Measurements from ENCODE around the gene PHLDB1. TPM values are rescaled to one million over a fixed set of nuclear protein-coding genes. Genes with fewer than 3 reads are reported as not detected.

PHLDB1 gene
- polyA plus RNA-seq, 4 donors, result 117 to 146 (median 122) TPM

GRCh38 chr11:118635642-118636041 is 28.2 kb downstream of the PHLDB1 start:
- DNase-seq (ENCODE audit: low read depth in 4 of 4, low spot score in 3 of 4), result no peak

- DNase-seq (ENCODE audit: low read depth in 4 of 4, low spot score in 3 of 4), result no peak
Measured at GRCh38 chr11:118636569-118637290, 29.3 kb downstream of the PHLDB1 start.

GRCh38 chr11:118638726-118639125 is 31.3 kb downstream of the PHLDB1 start:
- DNase-seq (ENCODE audit: low read depth in 4 of 4, low spot score in 3 of 4), result no peak

GRCh38 chr11:118639899-118640298 is 32.5 kb downstream of the PHLDB1 start:
- DNase-seq (ENCODE audit: low read depth in 4 of 4, low spot score in 3 of 4), result no peak

- DNase-seq (ENCODE audit: low read depth in 4 of 4, low spot score in 3 of 4), result no peak
Measured at GRCh38 chr11:118640332-118641154, 33.1 kb downstream of the PHLDB1 start.

- no peak for DNase-seq (ENCODE audit: low read depth in 4 of 4, low spot score in 3 of 4)
Measured at GRCh38 chr11:118641397-118642019, 34.1 kb downstream of the PHLDB1 start.

GRCh38 chr11:118643142-118643994 is 36.0 kb downstream of the PHLDB1 start:
- DNase-seq (ENCODE audit: low read depth in 4 of 4, low spot score in 3 of 4), result no peak

- no peak for DNase-seq (ENCODE audit: low read depth in 4 of 4, low spot score in 3 of 4)
Measured at GRCh38 chr11:118643995-118644345, 36.6 kb downstream of the PHLDB1 start.

GRCh38 chr11:118644496-118644895 is 37.1 kb downstream of the PHLDB1 start:
- no peak for DNase-seq (ENCODE audit: low read depth in 4 of 4, low spot score in 3 of 4)

- DNase-seq (ENCODE audit: low read depth in 4 of 4, low spot score in 3 of 4), result no peak
Measured at GRCh38 chr11:118645066-118645715, 37.8 kb downstream of the PHLDB1 start.

- no peak for DNase-seq (ENCODE audit: low read depth in 4 of 4, low spot score in 3 of 4)
Measured at GRCh38 chr11:118646393-118646792, 39.0 kb downstream of the PHLDB1 start.

GRCh38 chr11:118648291-118648690 is 40.9 kb downstream of the PHLDB1 start:
- DNase-seq (ENCODE audit: low read depth in 4 of 4, low spot score in 3 of 4), result no peak

GRCh38 chr11:118649941-118650340 is 42.5 kb downstream of the PHLDB1 start:
- no peak for DNase-seq (ENCODE audit: low read depth in 4 of 4, low spot score in 3 of 4)

- DNase-seq (ENCODE audit: low read depth in 4 of 4, low spot score in 3 of 4), result no peak
Measured at GRCh38 chr11:118650366-118650765, 43.0 kb downstream of the PHLDB1 start.

- DNase-seq (ENCODE audit: low read depth in 4 of 4, low spot score in 3 of 4), result no peak
Measured at GRCh38 chr11:118651820-118652219, 44.4 kb downstream of the PHLDB1 start.

- no peak for DNase-seq (ENCODE audit: low read depth in 4 of 4, low spot score in 3 of 4)
Measured at GRCh38 chr11:118652681-118653181, 45.3 kb downstream of the PHLDB1 start.

- no peak for DNase-seq (ENCODE audit: low read depth in 4 of 4, low spot score in 3 of 4)
Measured at GRCh38 chr11:118653684-118654390, 46.4 kb downstream of the PHLDB1 start.

- DNase-seq (ENCODE audit: low read depth in 4 of 4, low spot score in 3 of 4), result no peak
Measured at GRCh38 chr11:118655486-118656190, 48.2 kb downstream of the PHLDB1 start.
